K562 treated with DMSO at 1 percent for 48 hours (cell line): Measurements from ENCODE around the gene WBP2NL. TPM values are rescaled to one million over a fixed set of nuclear protein-coding genes. Genes with fewer than 3 reads are reported as not detected.

Experiments used
- total RNA-seq: library from RNA; unstranded; fragments of 300-600 nt; gene quantifications from 2 replicates; pipeline ENCODE4 v1.2.3, GENCODE V29; 2022; ENCODE audit warnings: low replicate concordance; ENCODE audit errors: extremely low read depth

Gene WBP2NL, protein sequence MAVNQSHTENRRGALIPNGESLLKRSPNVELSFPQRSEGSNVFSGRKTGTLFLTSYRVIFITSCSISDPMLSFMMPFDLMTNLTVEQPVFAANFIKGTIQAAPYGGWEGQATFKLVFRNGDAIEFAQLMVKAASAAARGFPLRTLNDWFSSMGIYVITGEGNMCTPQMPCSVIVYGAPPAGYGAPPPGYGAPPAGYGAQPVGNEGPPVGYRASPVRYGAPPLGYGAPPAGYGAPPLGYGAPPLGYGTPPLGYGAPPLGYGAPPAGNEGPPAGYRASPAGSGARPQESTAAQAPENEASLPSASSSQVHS
- not detected in 2 replicates for total RNA-seq

DNA sequence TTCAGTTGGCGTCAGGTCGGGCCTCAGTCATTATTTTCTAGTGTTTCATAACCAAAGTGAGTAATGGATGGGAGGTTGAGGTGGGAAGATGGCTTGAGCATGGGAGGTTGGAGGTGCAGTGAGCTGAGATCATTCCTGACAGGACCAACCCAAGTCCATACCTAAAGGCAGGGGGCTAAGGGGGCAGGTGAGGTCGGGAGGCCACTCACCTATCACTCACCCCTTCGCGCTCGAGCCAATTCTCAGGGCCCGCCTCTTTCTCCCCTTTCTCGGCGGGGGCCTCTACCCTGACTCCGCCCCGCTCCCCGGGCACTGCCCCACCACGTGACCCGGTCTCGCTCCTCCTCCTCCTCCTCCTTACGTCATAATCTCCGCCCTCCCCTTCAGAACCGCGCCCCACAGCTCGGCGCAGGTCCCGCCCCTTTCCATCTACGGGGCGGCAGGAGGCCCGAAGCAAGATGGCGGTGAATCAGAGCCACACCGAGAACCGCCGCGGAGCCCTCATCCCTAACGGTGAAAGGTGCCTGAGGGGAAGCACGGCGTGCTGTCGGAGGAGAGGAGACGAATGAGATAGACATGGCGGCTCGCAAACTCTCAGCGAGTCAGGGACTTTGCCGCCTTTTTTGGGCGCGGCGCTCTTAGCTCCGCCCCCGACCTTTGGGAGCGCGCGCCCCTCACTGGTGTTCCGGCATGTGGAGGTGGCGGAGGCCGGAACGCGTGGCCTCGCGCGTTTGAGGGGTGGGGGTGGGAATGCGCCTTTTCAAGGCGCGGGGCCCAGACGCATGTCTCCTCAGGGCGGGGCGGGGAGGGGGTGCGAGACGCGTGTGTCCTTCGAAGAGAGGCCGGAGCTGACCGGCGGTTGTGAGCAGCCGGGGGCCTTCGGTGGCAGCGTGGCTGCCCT is at the start of gene WBP2NL:
Gene WBP2NL (plus strand): TSS at position 428 of the 901 bp plus-strand sequence. CDS start 31 bp downstream, at position 459.

DNA sequence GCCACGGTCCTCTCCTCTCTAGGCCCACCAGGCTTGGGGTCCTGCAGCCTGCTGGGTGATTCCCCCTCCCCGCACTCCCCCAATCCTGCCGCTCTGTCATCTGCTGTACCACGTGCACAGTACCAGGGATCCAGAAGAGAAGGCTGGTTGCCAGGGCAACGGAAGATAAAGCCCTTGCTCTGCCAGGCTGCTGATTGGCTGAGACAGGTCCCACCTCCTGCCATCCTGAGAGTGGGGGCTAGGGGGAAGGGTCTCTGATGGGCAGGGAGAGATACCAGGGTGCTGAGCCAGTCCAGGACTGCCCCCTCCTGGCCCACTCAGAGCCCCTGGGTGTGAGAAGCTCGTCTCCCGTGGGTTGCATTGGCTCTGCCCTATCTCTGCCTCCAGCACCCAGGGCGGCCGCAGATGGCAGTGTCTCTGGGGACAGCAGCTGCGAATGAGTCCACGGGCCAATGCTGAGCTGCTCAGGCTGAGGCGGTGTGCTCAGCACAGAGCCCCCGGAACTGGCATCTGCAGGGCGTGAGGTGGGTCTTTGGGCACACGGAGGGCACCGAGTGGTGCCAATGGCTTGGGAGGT is 46.6 kb upstream of the WBP2NL start, which contains the start of gene SMIM45:
Gene SMIM45 (plus strand): TSS at position 253 of the 577 bp plus-strand sequence.

DNA sequence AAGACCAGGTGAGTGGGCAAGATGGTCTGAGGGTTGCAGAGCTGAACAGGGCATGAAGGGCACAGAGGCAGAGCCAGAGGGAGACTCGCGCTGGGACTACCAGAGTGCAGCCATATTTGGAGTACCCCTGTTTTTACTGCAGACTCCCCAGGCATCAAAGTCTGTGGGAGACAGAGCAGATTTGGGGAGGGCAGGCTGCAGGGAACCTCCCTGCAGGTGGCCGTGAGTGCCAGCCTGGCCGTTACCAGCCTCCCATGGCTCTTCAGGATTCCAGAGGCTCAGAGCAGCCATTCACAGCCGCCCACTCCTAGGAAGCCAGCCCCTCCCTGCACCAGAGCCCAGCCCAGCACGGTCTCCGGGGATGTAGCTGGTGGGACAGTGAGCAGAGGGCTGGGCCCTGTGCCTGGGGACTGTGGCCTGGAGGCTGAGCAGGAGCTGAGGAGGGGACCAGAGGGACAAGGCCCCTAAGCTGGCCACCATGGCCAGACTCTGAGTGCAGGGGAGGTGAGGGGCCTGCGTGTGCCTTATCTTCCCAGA is 29.4 kb upstream of the WBP2NL start, which contains the start of gene SEPTIN3:
Gene SEPTIN3 (plus strand): TSS at position 334 of the 537 bp plus-strand sequence. CDS start 2,050 bp downstream, outside the sequence.

DNA sequence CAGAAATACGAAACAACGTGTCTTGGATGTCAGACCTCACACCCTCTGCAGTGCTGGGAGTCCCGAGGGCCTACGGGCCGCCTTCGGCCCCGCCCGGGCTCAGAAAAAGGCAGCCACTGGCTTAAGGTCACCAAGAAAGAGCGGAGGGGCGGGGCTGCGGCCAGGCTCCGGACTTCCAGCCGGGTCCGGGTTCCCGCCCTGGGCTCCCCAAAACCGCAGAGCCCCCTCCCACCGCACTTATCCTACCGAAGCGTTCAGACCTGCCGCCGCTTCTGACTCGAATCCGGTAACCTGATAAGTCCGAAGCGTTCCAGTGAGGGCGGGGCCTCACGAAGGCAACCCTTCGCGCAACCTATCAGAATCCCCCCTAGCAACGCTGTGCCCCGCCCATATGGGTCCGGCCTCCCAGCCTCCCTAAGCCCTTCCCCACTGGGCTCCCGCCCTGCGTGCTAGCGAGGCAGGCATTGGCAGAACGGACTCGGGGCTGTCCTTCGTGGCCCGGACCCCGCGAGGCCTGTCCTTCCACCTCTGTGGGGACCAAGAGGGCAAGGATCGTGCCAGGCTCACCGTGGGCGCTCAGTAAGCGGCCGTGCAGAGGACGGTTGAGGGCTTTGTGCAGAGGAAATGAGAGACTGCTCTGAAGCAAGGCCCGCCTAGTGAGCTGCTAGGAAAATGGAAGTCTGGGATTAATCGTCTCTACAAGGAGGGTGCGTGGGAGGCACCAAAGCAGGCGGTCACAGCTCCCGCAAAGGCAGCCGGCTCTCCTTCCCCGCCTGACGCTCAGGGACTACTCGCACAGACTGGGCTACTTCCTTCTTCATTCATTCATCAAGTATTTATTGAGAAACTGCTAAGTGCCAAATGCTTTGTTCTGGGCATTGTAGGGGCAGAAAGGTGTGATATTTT is 72.2 kb downstream of the WBP2NL start, which contains the start of gene NAGA:
Gene NAGA (minus strand): TSS at position 296 of the 906 bp plus-strand sequence. CDS start 515 bp downstream, outside the sequence.

DNA sequence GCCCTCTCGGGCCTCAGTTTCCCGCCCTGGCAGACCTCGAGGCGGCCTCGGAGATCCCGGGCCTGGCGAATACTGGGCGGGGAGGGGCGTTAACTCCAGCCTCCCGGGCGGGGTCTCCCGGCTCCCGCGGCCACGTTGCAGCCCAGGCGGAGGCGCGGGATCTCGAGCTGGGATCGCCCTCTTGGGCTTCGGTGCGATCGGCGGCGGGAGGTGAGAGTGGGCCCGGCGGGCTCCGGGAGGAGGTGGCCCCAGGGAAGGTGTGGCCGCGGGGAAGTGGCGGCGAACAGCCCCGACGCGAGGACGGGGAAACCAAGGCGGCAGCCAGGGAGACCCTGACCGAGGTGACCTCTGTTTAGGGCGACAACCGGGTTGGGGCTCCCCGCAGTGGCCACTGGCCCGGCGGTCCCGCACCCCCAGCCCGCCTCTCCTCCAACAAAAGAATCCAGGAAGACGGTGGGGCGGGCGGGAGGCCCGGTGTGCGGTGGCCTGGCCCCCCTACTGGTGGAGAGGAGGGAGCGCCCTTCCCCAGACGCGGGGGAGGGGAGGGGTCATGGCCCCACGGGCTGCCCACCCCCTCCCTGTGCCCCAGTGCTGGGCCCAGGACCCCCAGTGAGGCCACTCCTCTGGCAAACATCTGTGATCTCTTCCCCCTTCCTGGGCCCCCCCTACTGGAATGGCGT is 75.7 kb downstream of the WBP2NL start, which contains the start of gene PHETA2:
Gene PHETA2 (plus strand): TSS at position 117 of the 680 bp plus-strand sequence. CDS start 3,046 bp downstream, outside the sequence.

Other genes with a start within 250 kb of the WBP2NL start
- gene CCDC134, start 198.1 kb upstream of the WBP2NL start, total RNA-seq = not detected in 2 replicates
- gene SREBF2, start 165.7 kb upstream of the WBP2NL start, total RNA-seq = not detected in 2 replicates
- gene SHISA8, start 83.7 kb upstream of the WBP2NL start, total RNA-seq = not detected in 2 replicates
- gene TNFRSF13C, start 72.0 kb upstream of the WBP2NL start, total RNA-seq = not detected in 2 replicates
- not detected in 2 replicates for gene CENPM, start 51.6 kb upstream of the WBP2NL start, total RNA-seq
- not detected in 2 replicates for gene SEPTIN3, start 29.3 kb upstream of the WBP2NL start, total RNA-seq
- gene NAGA, start 72.0 kb downstream of the WBP2NL start, total RNA-seq = not detected in 2 replicates
- gene PHETA2, start 75.5 kb downstream of the WBP2NL start, total RNA-seq = not detected in 2 replicates
- gene SMDT1, start 80.9 kb downstream of the WBP2NL start, total RNA-seq = not detected in 2 replicates
- not detected in 2 replicates for gene NDUFA6, start 92.0 kb downstream of the WBP2NL start, total RNA-seq
- gene CYP2D6, start 132.0 kb downstream of the WBP2NL start, total RNA-seq = not detected in 2 replicates